HG03354 (cell line): ENCODE measurements around the gene MAP7.

Experiments
- ATAC-seq: cut with Tn5 transposase; IDR thresholded peaks from one replicate; pipeline ENCODE4 v1.9.1; 2021; ENCODE audit warnings: mild to moderate bottlenecking; ENCODE audit not compliant: unreplicated experiment, poor library complexity, severe bottlenecking

MAP7 gene

GRCh38 chr6:136535017-136535765 lies 15.0 kb downstream of the MAP7 start:
- ATAC-seq: no peak

GRCh38 chr6:136534268-136534667 lies 16.0 kb downstream of the MAP7 start:
- ATAC-seq: no peak

- no peak for ATAC-seq
Observed at GRCh38 chr6:136533487-136533886, 16.7 kb downstream of the MAP7 start.

GRCh38 chr6:136532030-136532429 lies 18.2 kb downstream of the MAP7 start:
- no peak for ATAC-seq

GRCh38 chr6:136529710-136530109 lies 20.5 kb downstream of the MAP7 start:
- ATAC-seq: no peak

GRCh38 chr6:136528477-136528876 lies 21.7 kb downstream of the MAP7 start:
- ATAC-seq: no peak

GRCh38 chr6:136527831-136528230 lies 22.4 kb downstream of the MAP7 start:
- no peak for ATAC-seq

GRCh38 chr6:136526937-136527336 lies 23.3 kb downstream of the MAP7 start:
- ATAC-seq: no peak

- peak; percentile 65 for ATAC-seq
Observed at GRCh38 chr6:136526196-136526930, 23.9 kb downstream of the MAP7 start.

GRCh38 chr6:136525586-136526195 lies 24.5 kb downstream of the MAP7 start:
- no peak for ATAC-seq

- ATAC-seq: no peak
Observed at GRCh38 chr6:136524936-136525413, 25.2 kb downstream of the MAP7 start.

GRCh38 chr6:136524339-136524935 lies 25.8 kb downstream of the MAP7 start:
- no peak for ATAC-seq

- ATAC-seq: no peak
Observed at GRCh38 chr6:136523196-136523595, 27.0 kb downstream of the MAP7 start.

- ATAC-seq: no peak
Observed at GRCh38 chr6:136522636-136523035, 27.6 kb downstream of the MAP7 start.

- ATAC-seq: no peak
Observed at GRCh38 chr6:136521911-136522310, 28.3 kb downstream of the MAP7 start.

GRCh38 chr6:136521427-136521826 lies 28.8 kb downstream of the MAP7 start:
- no peak for ATAC-seq

GRCh38 chr6:136520517-136520916 lies 29.7 kb downstream of the MAP7 start:
- ATAC-seq: no peak

GRCh38 chr6:136517582-136517981 lies 32.6 kb downstream of the MAP7 start:
- no peak for ATAC-seq

- ATAC-seq: no peak
Observed at GRCh38 chr6:136517002-136517401, 33.2 kb downstream of the MAP7 start.

GRCh38 chr6:136514591-136514990 lies 35.6 kb downstream of the MAP7 start:
- ATAC-seq: no peak
